Nephron (organoid): ENCODE measurements around the gene AHRR.

Experiments
- H3K27ac Mint-ChIP-seq, 3 experiments: 2 replicates each; pipeline ENCODE4 v1.8.0; 2020; ENCODE audit warnings: mixed read lengths in 3 of 3, mild to moderate bottlenecking in 2 of 3, moderate library complexity in 1 of 3
- H3K27me3 Mint-ChIP-seq: 2 replicates; pipeline ENCODE4 v1.8.0; 2021; ENCODE audit warnings: low read depth, mild to moderate bottlenecking, moderate library complexity, mixed read lengths
- H3K36me3 Mint-ChIP-seq: 2 replicates; pipeline ENCODE4 v1.8.0; 2020; ENCODE audit warnings: low read depth, mixed read lengths
- H3K4me1 Mint-ChIP-seq: 2 replicates; pipeline ENCODE4 v1.8.0; 2020; ENCODE audit warnings: mixed read lengths
- H3K4me3 Mint-ChIP-seq, 3 experiments: 2 replicates each; pipeline ENCODE4 v1.8.0; 2020; ENCODE audit warnings: mild to moderate bottlenecking in 3 of 3, mixed read lengths in 3 of 3, moderate library complexity in 2 of 3
- H3K9me3 Mint-ChIP-seq: 2 replicates; pipeline ENCODE4 v1.8.0; 2020; ENCODE audit warnings: mixed read lengths
- TF ChIP-seq, protein P1 (sequence below), 3 experiments: fragments of 200-600 bp; sonication (generic); IDR thresholded peaks; one replicate each; pipeline ENCODE4 v1.5.0; 2021; ENCODE audit warnings: antibody characterized with exemption in 3 of 3; ENCODE audit not compliant: unreplicated experiment in 3 of 3

AHRR gene

DNA sequence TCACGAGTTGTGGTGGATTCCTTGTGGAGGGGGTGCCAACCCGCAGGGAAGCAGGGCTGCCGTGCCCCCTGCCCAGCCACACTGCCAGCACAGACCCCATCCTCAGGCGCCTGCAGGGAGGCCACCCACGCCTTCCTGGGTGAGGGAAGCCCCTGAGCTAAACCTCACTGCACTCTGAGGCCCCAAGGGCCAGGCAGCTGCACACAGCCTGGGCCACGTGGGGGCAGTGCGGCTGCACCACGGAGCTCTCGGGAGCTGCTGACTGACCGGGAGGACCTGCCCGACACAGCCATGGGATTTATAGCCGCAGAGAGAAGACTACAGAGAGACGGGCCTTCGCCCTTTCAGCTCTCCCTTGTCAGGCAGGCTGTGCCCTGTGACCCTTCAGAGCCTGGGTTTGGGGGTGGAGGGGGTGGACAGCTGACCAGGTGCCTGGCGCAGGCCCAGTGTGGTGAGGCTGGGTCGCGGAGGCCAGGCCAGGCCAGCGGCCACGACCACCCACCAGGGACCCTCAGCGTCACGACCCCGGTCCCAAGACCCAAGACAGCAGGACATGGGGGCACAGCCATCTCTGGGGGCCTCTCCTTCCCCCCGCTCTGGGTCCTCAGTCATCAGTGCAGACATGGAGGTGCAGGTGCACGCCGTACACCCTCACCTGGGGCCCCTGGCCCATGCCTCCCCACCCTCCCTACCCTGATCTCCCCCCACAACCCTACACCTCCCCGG lies 4.3 kb upstream of the AHRR start:
- Mint-ChIP-seq H3K4me3 (no peak overlapping the region), H3K36me3 (peaks cover 13% of the 10 kb centered on the region), H3K9me3 (no peaks in the 10 kb centered on the region), H3K4me1 (no peaks in the 10 kb centered on the region), H3K27me3 (peaks cover 49% of the 10 kb centered on the region), H3K27ac (no peak overlapping the region)
- TF ChIP-seq, protein P1, sequence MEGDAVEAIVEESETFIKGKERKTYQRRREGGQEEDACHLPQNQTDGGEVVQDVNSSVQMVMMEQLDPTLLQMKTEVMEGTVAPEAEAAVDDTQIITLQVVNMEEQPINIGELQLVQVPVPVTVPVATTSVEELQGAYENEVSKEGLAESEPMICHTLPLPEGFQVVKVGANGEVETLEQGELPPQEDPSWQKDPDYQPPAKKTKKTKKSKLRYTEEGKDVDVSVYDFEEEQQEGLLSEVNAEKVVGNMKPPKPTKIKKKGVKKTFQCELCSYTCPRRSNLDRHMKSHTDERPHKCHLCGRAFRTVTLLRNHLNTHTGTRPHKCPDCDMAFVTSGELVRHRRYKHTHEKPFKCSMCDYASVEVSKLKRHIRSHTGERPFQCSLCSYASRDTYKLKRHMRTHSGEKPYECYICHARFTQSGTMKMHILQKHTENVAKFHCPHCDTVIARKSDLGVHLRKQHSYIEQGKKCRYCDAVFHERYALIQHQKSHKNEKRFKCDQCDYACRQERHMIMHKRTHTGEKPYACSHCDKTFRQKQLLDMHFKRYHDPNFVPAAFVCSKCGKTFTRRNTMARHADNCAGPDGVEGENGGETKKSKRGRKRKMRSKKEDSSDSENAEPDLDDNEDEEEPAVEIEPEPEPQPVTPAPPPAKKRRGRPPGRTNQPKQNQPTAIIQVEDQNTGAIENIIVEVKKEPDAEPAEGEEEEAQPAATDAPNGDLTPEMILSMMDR (IDR thresholded peaks at IDR 0.05; ENCODE audit: unreplicated experiment in 3 of 3) = peak; percentile 60 to 80 (median 64)

DNA sequence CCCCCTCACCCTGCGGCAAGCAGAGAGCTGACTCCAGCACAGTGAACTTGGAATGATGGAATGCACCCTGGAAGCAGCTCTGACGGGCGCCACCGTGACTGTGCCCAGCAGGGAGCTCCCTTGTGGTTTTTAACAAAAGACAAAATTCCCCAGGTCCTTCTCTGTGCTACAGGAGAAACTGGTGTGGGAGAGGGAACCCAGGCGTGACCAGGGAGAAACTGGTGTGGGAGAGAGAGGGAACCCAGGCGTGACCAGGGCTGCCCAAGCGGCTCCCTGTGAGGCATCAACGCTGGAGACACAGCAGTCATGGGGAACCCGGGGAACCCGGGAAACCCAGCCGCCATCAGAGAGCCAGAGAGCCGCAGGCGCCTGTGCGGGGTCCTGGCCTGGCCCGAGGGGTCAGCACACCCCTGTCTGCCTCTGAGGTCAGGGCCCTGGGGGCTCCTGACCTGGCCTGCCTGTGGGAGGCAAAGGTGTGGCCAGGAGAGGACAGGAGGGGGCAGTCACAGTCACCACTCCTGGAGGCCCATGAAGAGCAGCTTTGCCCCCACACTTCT lies 3.1 kb upstream of the AHRR start:
- Mint-ChIP-seq H3K27ac (no peak overlapping the region), H3K36me3 (peaks cover 13% of the 10 kb centered on the region), H3K9me3 (no peaks in the 10 kb centered on the region), H3K4me3 (no peak overlapping the region), H3K4me1 (no peaks in the 10 kb centered on the region), H3K27me3 (peaks cover 60% of the 10 kb centered on the region)
- TF ChIP-seq, protein P1 (IDR thresholded peaks at IDR 0.05; ENCODE audit: unreplicated experiment in 3 of 3) = no peak

DNA sequence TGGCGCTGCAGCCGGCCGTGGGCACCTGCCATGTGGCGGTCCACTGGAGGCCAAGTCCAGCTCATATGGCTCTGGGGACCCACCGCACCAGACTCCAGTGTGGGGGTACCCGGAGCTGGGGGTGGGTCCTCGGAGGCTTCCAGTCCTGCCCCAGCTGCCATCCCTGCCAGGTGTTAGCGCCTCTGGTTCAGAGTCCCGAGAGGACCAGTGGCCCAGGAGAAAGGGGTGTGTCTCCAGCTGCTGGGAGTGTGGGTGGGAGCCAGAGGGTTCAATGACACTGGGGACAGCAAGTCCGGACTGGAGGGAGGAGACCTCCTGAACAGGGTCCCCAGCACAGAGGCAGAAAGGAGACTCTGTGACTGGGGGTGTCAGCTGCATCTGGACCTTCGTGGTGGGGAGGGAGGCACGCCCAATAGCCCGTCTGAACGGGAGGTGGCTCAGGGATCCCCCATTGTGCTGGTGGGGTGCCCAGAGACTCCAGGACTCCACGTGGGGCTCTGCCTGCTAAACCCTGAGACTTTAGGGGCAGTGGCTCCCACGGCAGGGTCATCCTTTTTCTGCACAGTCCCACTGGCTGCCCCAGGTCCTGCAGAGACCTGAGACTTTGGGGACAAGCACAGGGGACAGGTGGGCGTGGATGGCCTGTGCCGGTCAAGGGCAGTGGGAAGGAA lies 2.4 kb upstream of the AHRR start:
- H3K27me3 Mint-ChIP-seq = peaks cover 67% of the 10 kb centered on the region
- H3K36me3 Mint-ChIP-seq = peaks cover 13% of the 10 kb centered on the region
- H3K9me3 Mint-ChIP-seq = no peaks in the 10 kb centered on the region
- TF ChIP-seq, protein P1 (IDR thresholded peaks at IDR 0.05; ENCODE audit: unreplicated experiment in 3 of 3) = no peak
- peak overlapping the region in 2 of 3 experiments; percentile 21 to 23 for H3K4me3 Mint-ChIP-seq
- H3K27ac Mint-ChIP-seq = no peak overlapping the region
- H3K4me1 Mint-ChIP-seq = no peaks in the 10 kb centered on the region

- Mint-ChIP-seq H3K36me3 (peaks cover 4% of the 10 kb centered on the region), H3K9me3 (no peaks in the 10 kb centered on the region), H3K27me3 (peaks cover 77% of the 10 kb centered on the region), H3K27ac (no peak overlapping the region), H3K4me1 (no peaks in the 10 kb centered on the region), H3K4me3 (peak overlapping the region; percentile 68 to 78 (median 76))
- TF ChIP-seq, protein P1 (IDR thresholded peaks at IDR 0.05; ENCODE audit: unreplicated experiment in 3 of 3) = no peak
These were observed 837 bp upstream of the AHRR start for GRCh38 chr5:320524-321229.

DNA sequence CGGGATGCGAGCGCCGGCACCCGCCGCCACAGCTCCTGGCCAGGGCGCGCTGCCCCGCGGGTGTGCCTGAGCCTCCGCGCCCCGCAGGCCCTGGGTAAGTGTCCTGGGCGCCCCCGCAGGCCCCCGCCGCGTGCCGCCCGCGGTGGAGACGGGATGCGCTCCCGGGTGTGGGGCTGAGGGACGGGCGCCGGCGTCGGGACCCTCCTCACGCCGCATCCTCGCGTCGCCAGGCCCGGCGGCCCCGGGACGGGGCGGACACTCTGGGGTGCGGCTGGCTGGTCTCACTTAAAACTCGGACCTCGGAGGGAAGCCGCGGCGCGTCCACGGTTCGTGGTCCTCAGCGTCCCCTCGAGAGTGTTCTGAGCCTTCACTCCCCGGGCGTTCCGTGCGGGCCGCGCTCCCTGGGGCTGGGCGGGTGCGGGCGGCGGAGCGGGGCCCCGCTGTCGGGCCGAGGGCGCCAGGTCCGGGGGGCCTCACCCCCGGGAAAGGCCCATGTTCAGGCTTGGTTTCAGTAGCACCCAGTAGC lies 275 bp downstream of the AHRR start:
- no peak overlapping the region for H3K4me3 Mint-ChIP-seq
- H3K36me3 Mint-ChIP-seq = no peaks in the 10 kb centered on the region
- H3K9me3 Mint-ChIP-seq = no peaks in the 10 kb centered on the region
- peaks cover 72% of the 10 kb centered on the region for H3K27me3 Mint-ChIP-seq
- no peak overlapping the region for H3K27ac Mint-ChIP-seq
- no peaks in the 10 kb centered on the region for H3K4me1 Mint-ChIP-seq
- TF ChIP-seq, protein P1 (IDR thresholded peaks at IDR 0.05; ENCODE audit: unreplicated experiment in 3 of 3) = no peak
